Measurements from ENCODE around the gene USP47. TPM values are rescaled to one million over a fixed set of nuclear protein-coding genes. Genes with fewer than 3 reads are reported as not detected.

USP47 gene
- total RNA-seq, 1 experiment from 2014 or later: 39.2 TPM

DNA sequence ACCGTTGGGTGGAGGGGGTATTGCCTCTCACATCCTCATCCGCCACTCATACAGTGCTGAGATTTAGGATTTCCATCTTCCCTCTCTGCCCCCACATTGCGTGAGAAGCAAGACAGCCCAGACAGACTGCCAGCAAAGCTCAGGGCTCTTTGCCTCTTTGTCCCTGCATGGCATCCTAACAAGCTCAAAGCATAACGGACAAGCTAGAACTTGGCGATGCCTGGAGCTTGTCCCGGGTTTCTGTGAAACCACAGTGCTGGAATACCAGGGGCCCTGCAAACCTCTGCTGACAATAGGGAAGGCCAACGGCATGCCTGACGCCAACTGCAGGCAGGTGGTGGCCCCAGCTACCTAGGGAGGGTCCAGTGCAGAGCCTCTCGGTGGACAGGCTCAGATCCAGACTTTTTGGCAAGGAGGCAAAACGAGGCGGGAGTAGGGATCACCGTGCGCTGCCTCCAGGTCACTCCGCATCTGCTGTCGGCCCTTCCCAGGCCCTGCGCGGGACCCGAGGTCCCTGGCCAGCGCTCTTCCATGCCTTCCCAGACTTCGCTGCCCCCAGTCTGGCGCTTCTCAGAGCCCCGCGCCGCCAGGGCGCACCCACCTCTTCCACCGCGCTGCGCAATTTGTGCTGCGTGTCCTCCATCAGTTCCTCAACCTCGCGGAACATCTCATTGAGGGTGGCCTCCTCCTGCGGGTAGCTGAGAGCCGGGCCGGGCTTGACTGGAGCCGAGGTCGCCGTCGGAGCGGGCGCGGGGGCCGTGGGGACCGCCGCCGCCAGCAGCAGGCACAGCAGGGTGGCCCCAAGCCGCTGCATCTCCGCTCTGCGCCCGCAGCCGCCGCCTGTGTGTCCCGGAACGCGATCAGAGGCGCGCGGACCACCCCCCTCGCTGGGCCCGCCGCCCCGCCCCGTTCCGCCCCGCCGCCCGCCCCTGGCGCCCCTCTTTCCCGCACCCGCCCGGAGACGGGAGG lies 166.3 kb downstream of the USP47 start, which contains the start of gene DKK3:
Gene DKK3 (minus strand): TSS at position 858 of the 969 bp plus-strand sequence. CDS start 44 bp downstream, at position 814.
- in situ Hi-C loops (cut with HindIII; ENCODE audit: low pct_unique_long_range_greater_than_20kb, low sequenced_read_pairs) (no loop called here), intact Hi-C loops (cut with micrococcal nuclease; ENCODE audit: unreplicated experiment) (no loop called here)
- peak within 1 kb of the TSS; percentile 61 to 76 for H3K4me3 ChIP-seq (ENCODE audit: low read depth in 2 of 2, low read length in 2 of 2)
- H3K27me3 ChIP-seq (ENCODE audit: control insufficient read depth, insufficient read depth, low read length): no peaks in the 10 kb centered on the region
- peak within 1 kb of the TSS; percentile 55 for H3K27ac ChIP-seq (ENCODE audit: low read length)
- H3K4me1 ChIP-seq (ENCODE audit: control insufficient read depth, insufficient read depth, low read length): peaks cover 9% of the 10 kb centered on the region
- DNase-seq (ENCODE audit: low read depth, low spot score) (no peak), ATAC-seq (peak; percentile 49)
- ChIA-PET CTCF (no interaction called here), POLR2A (interaction anchor here (0.6 kb wide), 1 partner anchor 415 kb away, joined by 7 read pairs; no protein-coding TSS in a partner anchor)
- BruUV-seq (replicated peaks): no TSS peak
- TF ChIP-seq SIN3A (IDR thresholded peaks at IDR 0.05; ENCODE audit: borderline replicate concordance, insufficient read depth, low read depth, low read length) (no peak), POLR2AphosphoS5 (IDR thresholded peaks at IDR 0.05; ENCODE audit: low read depth, low read length) (no peak), TCF7L2 (IDR thresholded peaks at IDR 0.05; ENCODE audit: low read depth, low read length) (no peak)
- TF ChIP-seq, protein P1, sequence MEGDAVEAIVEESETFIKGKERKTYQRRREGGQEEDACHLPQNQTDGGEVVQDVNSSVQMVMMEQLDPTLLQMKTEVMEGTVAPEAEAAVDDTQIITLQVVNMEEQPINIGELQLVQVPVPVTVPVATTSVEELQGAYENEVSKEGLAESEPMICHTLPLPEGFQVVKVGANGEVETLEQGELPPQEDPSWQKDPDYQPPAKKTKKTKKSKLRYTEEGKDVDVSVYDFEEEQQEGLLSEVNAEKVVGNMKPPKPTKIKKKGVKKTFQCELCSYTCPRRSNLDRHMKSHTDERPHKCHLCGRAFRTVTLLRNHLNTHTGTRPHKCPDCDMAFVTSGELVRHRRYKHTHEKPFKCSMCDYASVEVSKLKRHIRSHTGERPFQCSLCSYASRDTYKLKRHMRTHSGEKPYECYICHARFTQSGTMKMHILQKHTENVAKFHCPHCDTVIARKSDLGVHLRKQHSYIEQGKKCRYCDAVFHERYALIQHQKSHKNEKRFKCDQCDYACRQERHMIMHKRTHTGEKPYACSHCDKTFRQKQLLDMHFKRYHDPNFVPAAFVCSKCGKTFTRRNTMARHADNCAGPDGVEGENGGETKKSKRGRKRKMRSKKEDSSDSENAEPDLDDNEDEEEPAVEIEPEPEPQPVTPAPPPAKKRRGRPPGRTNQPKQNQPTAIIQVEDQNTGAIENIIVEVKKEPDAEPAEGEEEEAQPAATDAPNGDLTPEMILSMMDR (IDR thresholded peaks at IDR 0.05): no peak
- TF ChIP-seq, protein P2, sequence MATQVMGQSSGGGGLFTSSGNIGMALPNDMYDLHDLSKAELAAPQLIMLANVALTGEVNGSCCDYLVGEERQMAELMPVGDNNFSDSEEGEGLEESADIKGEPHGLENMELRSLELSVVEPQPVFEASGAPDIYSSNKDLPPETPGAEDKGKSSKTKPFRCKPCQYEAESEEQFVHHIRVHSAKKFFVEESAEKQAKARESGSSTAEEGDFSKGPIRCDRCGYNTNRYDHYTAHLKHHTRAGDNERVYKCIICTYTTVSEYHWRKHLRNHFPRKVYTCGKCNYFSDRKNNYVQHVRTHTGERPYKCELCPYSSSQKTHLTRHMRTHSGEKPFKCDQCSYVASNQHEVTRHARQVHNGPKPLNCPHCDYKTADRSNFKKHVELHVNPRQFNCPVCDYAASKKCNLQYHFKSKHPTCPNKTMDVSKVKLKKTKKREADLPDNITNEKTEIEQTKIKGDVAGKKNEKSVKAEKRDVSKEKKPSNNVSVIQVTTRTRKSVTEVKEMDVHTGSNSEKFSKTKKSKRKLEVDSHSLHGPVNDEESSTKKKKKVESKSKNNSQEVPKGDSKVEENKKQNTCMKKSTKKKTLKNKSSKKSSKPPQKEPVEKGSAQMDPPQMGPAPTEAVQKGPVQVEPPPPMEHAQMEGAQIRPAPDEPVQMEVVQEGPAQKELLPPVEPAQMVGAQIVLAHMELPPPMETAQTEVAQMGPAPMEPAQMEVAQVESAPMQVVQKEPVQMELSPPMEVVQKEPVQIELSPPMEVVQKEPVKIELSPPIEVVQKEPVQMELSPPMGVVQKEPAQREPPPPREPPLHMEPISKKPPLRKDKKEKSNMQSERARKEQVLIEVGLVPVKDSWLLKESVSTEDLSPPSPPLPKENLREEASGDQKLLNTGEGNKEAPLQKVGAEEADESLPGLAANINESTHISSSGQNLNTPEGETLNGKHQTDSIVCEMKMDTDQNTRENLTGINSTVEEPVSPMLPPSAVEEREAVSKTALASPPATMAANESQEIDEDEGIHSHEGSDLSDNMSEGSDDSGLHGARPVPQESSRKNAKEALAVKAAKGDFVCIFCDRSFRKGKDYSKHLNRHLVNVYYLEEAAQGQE (IDR thresholded peaks at IDR 0.05; ENCODE audit: insufficient read depth in 1 of 2, low read depth in 2 of 2, low read length in 1 of 2): no peak
- H3K36me3 ChIP-seq (ENCODE audit: control insufficient read depth, insufficient read depth, low read length): no peaks in the 10 kb centered on the region
- H3K9me3 ChIP-seq (ENCODE audit: control insufficient read depth, insufficient read depth, low read depth, low read length): no peaks in the 10 kb centered on the region

Other genes with a start within 250 kb of the USP47 start
- gene GALNT18, start 220.0 kb upstream of the USP47 start, total RNA-seq (2021; ENCODE audit: unreplicated experiment): 8.6 TPM
- gene DKK3, start 166.7 kb downstream of the USP47 start, total RNA-seq (2021; ENCODE audit: unreplicated experiment): 116 TPM

All from Panc1 (cell line).